Left lung (tissue), 10 donors: ENCODE data around the gene RAB29. TPM values are rescaled to one million over a fixed set of nuclear protein-coding genes. Genes with fewer than 3 reads are reported as not detected.

Experiments
- ATAC-seq: fragments of 200-7000 bp; cut with Tn5 transposase; one replicate; pipeline ENCODE4 v1.9.1; 2020; ENCODE audit warnings: moderate library complexity
- DNase-seq, 4 donors: peaks; one replicate each; pipeline ENCODE4 v3.0.0-alpha.2; 2013 to 2020
- H3K27ac ChIP-seq, 2 donors: fragments of 200-600 bp; sonication (generic) in 1 of 2; one replicate each; pipeline versions ENCODE4 v1.5.0 to v1.8.0; 2020 to 2021
- H3K27me3 ChIP-seq, 2 donors: fragments of 200-600 bp; sonication (generic) in 1 of 2; one replicate each; pipeline versions ENCODE4 v1.5.0 to v1.8.0; 2020 to 2021
- H3K36me3 ChIP-seq, 2 donors: fragments of 200-600 bp; sonication (generic) in 1 of 2; one replicate each; pipeline versions ENCODE4 v1.5.0 to v1.8.0; 2020 to 2021
- H3K4me1 ChIP-seq, 2 donors: fragments of 200-600 bp; one replicate each; pipeline ENCODE4 v1.8.0; 2021
- H3K4me3 ChIP-seq, 2 donors: fragments of 200-600 bp; sonication (generic) in 1 of 2; one replicate each; pipeline versions ENCODE4 v1.5.0 to v1.8.0; 2020 to 2021; ENCODE audit warnings: mild to moderate bottlenecking in 1 of 2
- H3K9me3 ChIP-seq, 2 donors: fragments of 200-600 bp; sonication (generic) in 1 of 2; one replicate each; pipeline versions ENCODE4 v1.5.0 to v1.8.0; 2020 to 2021
- intact Hi-C, 2 donors: fragments of 100-400 bp; cut with DNase I; formaldehyde crosslinking; loops; one replicate each; pipeline versions ENCODE4 v1.11.2 to v1.14.2; 2022
- polyA plus RNA-seq, 6 donors: library from polyadenylated mRNA; unstranded; fragments of 120-200 nt; gene quantifications; one replicate each; pipeline ENCODE4 v1.2.1, GENCODE V29; 2013; ENCODE audit not compliant: insufficient read length in 6 of 6
- total RNA-seq, 2 donors: library from RNA; stranded (reverse); fragmentation: NEBNext Ultra II Directional; extraction: Animal tissue kit (Norgen Biotek cat#: 25700); gene quantifications; one replicate each; pipeline ENCODE4 v1.2.1, GENCODE V29; 2021
- TF ChIP-seq, protein P1 (sequence below), 2 donors: fragments of 200-600 bp; sonication (generic) in 1 of 2; IDR thresholded peaks; one replicate each; pipeline versions ENCODE4 v1.5.0 to v1.8.0; 2021; ENCODE audit warnings: antibody characterized with exemption in 2 of 2
- donor health status: DM: no; HTN: yes; CAD: no.
- donor health status: DM: no; HTN: no; CAD: no.

RAB29 gene
- total and polyA plus RNA-seq, 8 donors, result 6.1 to 29.9 (median 8.2) TPM

GRCh38 chr1:205803986-205804385 is 28.7 kb upstream of the RAB29 start:
- TF ChIP-seq, protein P1, sequence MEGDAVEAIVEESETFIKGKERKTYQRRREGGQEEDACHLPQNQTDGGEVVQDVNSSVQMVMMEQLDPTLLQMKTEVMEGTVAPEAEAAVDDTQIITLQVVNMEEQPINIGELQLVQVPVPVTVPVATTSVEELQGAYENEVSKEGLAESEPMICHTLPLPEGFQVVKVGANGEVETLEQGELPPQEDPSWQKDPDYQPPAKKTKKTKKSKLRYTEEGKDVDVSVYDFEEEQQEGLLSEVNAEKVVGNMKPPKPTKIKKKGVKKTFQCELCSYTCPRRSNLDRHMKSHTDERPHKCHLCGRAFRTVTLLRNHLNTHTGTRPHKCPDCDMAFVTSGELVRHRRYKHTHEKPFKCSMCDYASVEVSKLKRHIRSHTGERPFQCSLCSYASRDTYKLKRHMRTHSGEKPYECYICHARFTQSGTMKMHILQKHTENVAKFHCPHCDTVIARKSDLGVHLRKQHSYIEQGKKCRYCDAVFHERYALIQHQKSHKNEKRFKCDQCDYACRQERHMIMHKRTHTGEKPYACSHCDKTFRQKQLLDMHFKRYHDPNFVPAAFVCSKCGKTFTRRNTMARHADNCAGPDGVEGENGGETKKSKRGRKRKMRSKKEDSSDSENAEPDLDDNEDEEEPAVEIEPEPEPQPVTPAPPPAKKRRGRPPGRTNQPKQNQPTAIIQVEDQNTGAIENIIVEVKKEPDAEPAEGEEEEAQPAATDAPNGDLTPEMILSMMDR (IDR thresholded peaks at IDR 0.05), result no peak
- no peaks in the 10 kb centered on the region for H3K27me3 ChIP-seq
- H3K4me1 ChIP-seq, result peaks cover 0 to 19% of the 10 kb centered on the region in 2 donors

DNA sequence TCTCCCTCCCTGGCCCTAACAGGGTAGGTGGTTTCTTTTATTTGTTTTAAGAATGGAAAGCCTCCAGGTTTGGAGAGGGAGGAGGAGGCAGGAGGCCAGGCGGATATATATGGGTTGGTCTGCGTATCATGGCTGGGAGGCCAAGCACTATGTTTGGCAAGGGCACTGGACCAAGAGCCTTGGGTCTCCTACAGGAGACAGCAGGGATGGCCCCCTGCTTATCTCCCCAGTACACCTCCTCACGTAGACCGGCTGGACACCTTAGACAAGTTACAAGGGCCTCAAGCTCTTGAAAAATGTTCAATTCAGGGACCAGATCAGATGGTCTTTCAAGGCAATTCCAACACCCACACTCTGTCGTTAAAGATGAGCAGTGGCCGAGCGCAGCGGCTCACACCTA is 26.8 kb upstream of the RAB29 start:
- TF ChIP-seq, protein P1 (IDR thresholded peaks at IDR 0.05), result no peak
- Histone ChIP-seq H3K27ac (no peak overlapping the region), H3K9me3 (no peaks in the 10 kb centered on the region), H3K36me3 (peaks cover 0 to 30% of the 10 kb centered on the region in 2 donors), H3K4me1 (peaks cover 0 to 14% of the 10 kb centered on the region in 2 donors), H3K4me3 (no peak overlapping the region), H3K27me3 (no peaks in the 10 kb centered on the region)
- DNase-seq (no peak), ATAC-seq (no peak)
- intact Hi-C loops, result no loop called here

More at GRCh38 chr1:205803986-205804385, 28.7 kb upstream of the RAB29 start:
- Histone ChIP-seq H3K36me3 (peaks cover 0 to 14% of the 10 kb centered on the region in 2 donors), H3K4me3 (no peak overlapping the region), H3K27ac (no peak overlapping the region), H3K9me3 (no peaks in the 10 kb centered on the region)
- intact Hi-C loops, result no loop called here
- DNase-seq (no peak), ATAC-seq (no peak)

DNA sequence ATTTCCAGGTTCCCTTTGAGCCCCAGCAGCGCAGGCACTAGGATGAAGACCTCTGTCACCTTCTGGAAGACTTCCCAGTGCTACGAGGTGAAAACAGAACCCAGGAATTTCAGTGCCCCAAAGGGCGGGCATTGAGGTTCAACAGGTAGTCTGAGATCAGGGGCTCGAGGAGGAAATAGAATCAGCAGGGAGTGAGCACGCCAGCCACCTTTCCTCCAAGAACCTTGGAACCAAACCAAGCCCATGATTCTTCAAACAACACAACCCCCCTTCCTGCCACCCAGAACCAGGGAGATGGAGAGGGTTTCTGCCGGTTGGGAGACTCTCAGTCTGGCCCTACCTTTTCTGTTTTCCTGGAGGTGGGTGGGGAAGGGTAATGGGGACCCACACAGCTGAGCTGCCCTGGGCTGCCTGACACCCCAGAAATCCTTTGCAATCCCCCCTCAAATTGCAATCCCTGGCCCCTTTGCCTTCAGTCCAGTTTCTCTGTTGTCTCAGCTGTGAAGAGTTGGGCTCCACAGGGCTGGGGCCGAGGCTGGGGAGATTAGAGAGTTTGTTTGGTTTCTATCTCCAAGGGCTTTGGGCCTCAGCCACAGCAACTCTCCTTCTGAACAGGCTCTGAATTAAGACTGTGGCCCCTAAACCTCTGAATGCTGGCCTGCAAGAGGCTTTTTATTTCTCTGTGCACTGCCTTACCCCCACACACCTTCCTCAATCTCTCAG is 25.9 kb upstream of the RAB29 start:
- Histone ChIP-seq H3K9me3 (no peaks in the 10 kb centered on the region), H3K27me3 (no peaks in the 10 kb centered on the region), H3K27ac (peak overlapping the region; percentile 29 to 33), H3K36me3 (peaks cover 0 to 40% of the 10 kb centered on the region in 2 donors), H3K4me3 (no peak overlapping the region), H3K4me1 (peaks cover 0 to 7% of the 10 kb centered on the region in 2 donors)
- ATAC-seq, result peak; percentile 67
- peak in 1 of 4 donors; percentile 69 for DNase-seq
- TF ChIP-seq, protein P1 (IDR thresholded peaks at IDR 0.05), result no peak
- intact Hi-C loops, result no loop called here

DNA sequence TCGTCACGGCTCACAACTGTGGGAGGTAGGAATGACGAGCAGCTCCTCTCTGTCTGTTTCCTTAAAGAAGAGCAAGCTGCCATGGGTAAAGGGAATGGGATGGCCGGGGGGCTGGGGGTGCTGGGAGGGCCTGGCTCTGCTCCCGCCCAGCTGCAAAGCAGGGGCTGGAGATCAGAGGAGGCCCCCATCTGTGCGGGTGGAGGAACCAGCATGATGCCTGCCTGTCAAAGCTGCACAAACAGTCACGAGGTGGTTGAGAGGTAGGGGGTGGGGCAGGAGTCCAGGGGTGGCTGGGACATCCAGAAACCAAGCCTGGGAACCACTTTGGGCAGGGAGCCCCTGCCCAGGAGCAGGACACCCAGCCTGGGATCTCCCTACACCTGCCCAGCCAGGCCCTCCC is 25.1 kb upstream of the RAB29 start:
- H3K4me1 ChIP-seq, result peaks cover 0 to under 1% of the 10 kb centered on the region in 2 donors
- intact Hi-C loops, result no loop called here
- TF ChIP-seq, protein P1 (IDR thresholded peaks at IDR 0.05), result no peak
- no peaks in the 10 kb centered on the region for H3K27me3 ChIP-seq
- H3K27ac ChIP-seq, result peak overlapping the region in 1 of 2 donors; percentile 33
- H3K4me3 ChIP-seq, result no peak overlapping the region
- peak; percentile 22 for ATAC-seq
- H3K36me3 ChIP-seq, result peaks cover 0 to 47% of the 10 kb centered on the region in 2 donors
- DNase-seq, result peak in 1 of 4 donors; percentile 33
- H3K9me3 ChIP-seq, result no peaks in the 10 kb centered on the region

DNA sequence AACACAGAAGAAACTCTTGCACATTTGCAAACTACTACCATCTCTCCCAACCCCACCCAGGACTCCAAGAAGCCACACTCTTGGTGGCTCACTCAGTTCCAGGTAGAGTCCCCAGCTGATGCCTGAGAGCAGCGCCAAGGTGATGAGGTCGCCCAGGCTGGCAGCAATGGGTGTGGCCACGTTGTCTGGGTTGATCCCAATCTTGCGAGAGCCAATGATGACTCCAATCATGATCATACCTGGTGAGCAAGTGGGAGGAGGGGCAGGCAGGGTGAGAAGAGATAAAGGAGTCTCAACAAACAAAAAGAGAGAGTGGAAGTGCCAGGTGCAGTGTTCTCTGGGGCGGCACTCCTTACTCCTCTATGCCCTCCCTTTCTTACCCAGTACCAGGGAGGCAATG is 23.3 kb upstream of the RAB29 start:
- Histone ChIP-seq H3K27me3 (no peaks in the 10 kb centered on the region), H3K9me3 (no peaks in the 10 kb centered on the region), H3K27ac (no peak overlapping the region), H3K4me1 (no peaks in the 10 kb centered on the region), H3K4me3 (no peak overlapping the region), H3K36me3 (peaks cover 0 to 65% of the 10 kb centered on the region in 2 donors)
- intact Hi-C loops, result loop anchor here in 1 of 2 donors (10.0 kb wide), 1 partner anchor 116 kb away; no protein-coding TSS in a partner anchor
- TF ChIP-seq, protein P1 (IDR thresholded peaks at IDR 0.05), result no peak
- ATAC-seq, result no peak
- no peak for DNase-seq
